ENCODE measurements around the gene MACF1. TPM values are rescaled to one million over a fixed set of nuclear protein-coding genes. Genes with fewer than 3 reads are reported as not detected.

MACF1 gene
- total and polyA plus RNA-seq, 4 donors: 69.1 to 966 (median 233) TPM

GRCh38 chr1:39239968-39240367 is 35.5 kb downstream of the MACF1 start:
- ATAC-seq (ENCODE audit: insufficient read depth, low FRiP score) (no peak), DNase-seq (no peak)
- H3K4me3 ChIP-seq: no peak overlapping the region
- whole genome bisulfite sequencing, 2 donors: 86 to 93% methylated on average over 3 of the region's 3 CpGs
- no peak overlapping the region for H3K9ac ChIP-seq (ENCODE audit: insufficient read depth in 1 of 2, low read length in 2 of 2)
- H3K27me3 ChIP-seq (ENCODE audit: control insufficient read depth in 3 of 3, insufficient read depth in 3 of 3, low read length in 2 of 3): no peaks in the 10 kb centered on the region
- peaks cover 0 to 27% (median 8%) of the 10 kb centered on the region in 4 donors for H3K36me3 ChIP-seq (ENCODE audit: control insufficient read depth in 4 of 4, insufficient read depth in 4 of 4, low read length in 4 of 4)
- no peak for TF ChIP-seq CTCF (IDR thresholded peaks at IDR 0.05; ENCODE audit: control extremely low read depth, extremely low read depth)
- no peak overlapping the region for H3K27ac ChIP-seq (ENCODE audit: low read depth in 1 of 2, low read length in 1 of 2)
- H3K9me3 ChIP-seq (ENCODE audit: control insufficient read depth in 4 of 4, insufficient read depth in 3 of 4, low read length in 3 of 4): no peaks in the 10 kb centered on the region
- peaks cover 3 to 15% (median 10%) of the 10 kb centered on the region in 5 donors for H3K4me1 ChIP-seq (ENCODE audit: control insufficient read depth in 5 of 5, insufficient read depth in 5 of 5, low read length in 5 of 5)

GRCh38 chr1:39243302-39243701 is 38.8 kb downstream of the MACF1 start:
- peaks cover under 1 to 7% (median 3%) of the 10 kb centered on the region in 5 donors for H3K4me1 ChIP-seq (ENCODE audit: control insufficient read depth in 5 of 5, insufficient read depth in 5 of 5, low read length in 5 of 5)
- H3K27me3 ChIP-seq (ENCODE audit: control insufficient read depth in 3 of 3, insufficient read depth in 3 of 3, low read length in 2 of 3): no peaks in the 10 kb centered on the region
- WGBS, 2 donors: 82 to 83% methylated on average over 2 of the region's 2 CpGs
- no peaks in the 10 kb centered on the region for H3K9me3 ChIP-seq (ENCODE audit: control insufficient read depth in 4 of 4, insufficient read depth in 3 of 4, low read length in 3 of 4)
- no peak overlapping the region for H3K9ac ChIP-seq (ENCODE audit: insufficient read depth in 1 of 2, low read length in 2 of 2)
- no peak overlapping the region for H3K4me3 ChIP-seq
- DNase-seq (no peak), ATAC-seq (ENCODE audit: insufficient read depth, low FRiP score) (no peak)
- H3K36me3 ChIP-seq (ENCODE audit: control insufficient read depth in 4 of 4, insufficient read depth in 4 of 4, low read length in 4 of 4): peaks cover 0 to 12% (median 3%) of the 10 kb centered on the region in 4 donors
- H3K27ac ChIP-seq (ENCODE audit: low read depth in 1 of 2, low read length in 1 of 2): no peak overlapping the region
- TF ChIP-seq CTCF (IDR thresholded peaks at IDR 0.05; ENCODE audit: control extremely low read depth, extremely low read depth): no peak

GRCh38 chr1:39250460-39251240 is 46.2 kb downstream of the MACF1 start:
- no peak overlapping the region for H3K4me3 ChIP-seq
- no peak for DNase-seq
- no peak for ATAC-seq (ENCODE audit: insufficient read depth, low FRiP score)
- no peak overlapping the region for H3K9ac ChIP-seq (ENCODE audit: insufficient read depth in 1 of 2, low read length in 2 of 2)
- H3K27ac ChIP-seq (ENCODE audit: low read depth in 1 of 2, low read length in 1 of 2): no peak overlapping the region
- TF ChIP-seq CTCF (IDR thresholded peaks at IDR 0.05; ENCODE audit: control extremely low read depth, extremely low read depth): no peak
- peaks cover 0 to 13% (median 9%) of the 10 kb centered on the region in 5 donors for H3K4me1 ChIP-seq (ENCODE audit: control insufficient read depth in 5 of 5, insufficient read depth in 5 of 5, low read length in 5 of 5)
- peaks cover 12 to 35% (median 17%) of the 10 kb centered on the region in 4 donors for H3K36me3 ChIP-seq (ENCODE audit: control insufficient read depth in 4 of 4, insufficient read depth in 4 of 4, low read length in 4 of 4)
- H3K27me3 ChIP-seq (ENCODE audit: control insufficient read depth in 3 of 3, insufficient read depth in 3 of 3, low read length in 2 of 3): no peaks in the 10 kb centered on the region
- WGBS, 2 donors: 80 to 88% methylated on average over 2 of the region's 2 CpGs
- H3K9me3 ChIP-seq (ENCODE audit: control insufficient read depth in 4 of 4, insufficient read depth in 3 of 4, low read length in 3 of 4): no peaks in the 10 kb centered on the region
